BE2C (cell line): ENCODE measurements around the gene FBXW12.
A peak's percentile ranks its signal among the peaks of the same experiment; 100 is the strongest.

Experiments
- DNase-seq: peaks from one replicate; pipeline ENCODE4 v3.0.0-alpha.2; 2020
- H3K27me3 ChIP-seq: fragments of 250-450 bp; sonication (Bioruptor Pico); 2 replicates; pipeline ENCODE4 v1.5.1; 2020; ENCODE audit warnings: mild to moderate bottlenecking
- H3K36me3 ChIP-seq: fragments of 250-450 bp; sonication (Bioruptor Pico); 2 replicates; pipeline ENCODE4 v1.5.1; 2020; ENCODE audit warnings: mild to moderate bottlenecking
- H3K4me1 ChIP-seq: fragments of 250-450 bp; sonication (Bioruptor Pico); 2 replicates; pipeline ENCODE4 v1.5.1; 2020
- H3K4me3 ChIP-seq: 2 replicates; pipeline ENCODE4 v1.5.1; 2011; ENCODE audit warnings: low read depth, low read length
- H3K9me3 ChIP-seq: fragments of 250-450 bp; sonication (Bioruptor Pico); 2 replicates; pipeline ENCODE4 v1.5.1; 2020
- CTCF ChIP-seq: IDR thresholded peaks from 2 replicates; pipeline ENCODE4 v1.5.1; 2012; ENCODE audit warnings: mild to moderate bottlenecking, low read depth, low read length

FBXW12 gene

GRCh38 chr3:48418140-48418539, 46.1 kb downstream of the FBXW12 start:
- DNase-seq, result no peak
- no peak overlapping the region for H3K4me3 ChIP-seq
- no peak for TF ChIP-seq CTCF
- no peaks in the 10 kb centered on the region for H3K9me3 ChIP-seq
- H3K4me1 ChIP-seq, result no peaks in the 10 kb centered on the region
- H3K27me3 ChIP-seq, result no peaks in the 10 kb centered on the region
- no peaks in the 10 kb centered on the region for H3K36me3 ChIP-seq

GRCh38 chr3:48418651-48419050, 46.6 kb downstream of the FBXW12 start:
- Histone ChIP-seq H3K4me3 (no peak overlapping the region), H3K4me1 (no peaks in the 10 kb centered on the region), H3K27me3 (no peaks in the 10 kb centered on the region), H3K36me3 (no peaks in the 10 kb centered on the region), H3K9me3 (no peaks in the 10 kb centered on the region)
- no peak for DNase-seq
- TF ChIP-seq CTCF, result no peak

DNA sequence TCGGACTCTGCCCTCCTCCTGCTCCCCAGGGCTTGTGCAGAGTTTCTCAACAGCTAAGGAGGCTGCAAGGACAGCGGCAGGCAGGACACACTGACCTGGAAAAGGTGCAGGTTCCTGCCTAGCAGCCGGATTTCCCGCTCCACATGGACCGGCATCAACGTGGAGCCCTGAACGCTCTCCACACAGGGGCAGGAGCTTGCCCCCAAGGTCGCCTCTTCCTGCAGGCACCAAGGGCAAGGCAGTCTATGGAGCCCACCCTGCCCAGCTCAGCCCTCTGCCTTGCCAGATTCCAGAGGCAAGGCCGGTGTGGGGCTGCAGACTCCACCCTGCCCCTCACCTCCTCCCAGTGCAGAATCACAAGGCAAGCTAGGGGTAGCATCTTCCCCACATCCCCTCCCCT, 47.1 kb downstream of the FBXW12 start:
- H3K27me3 ChIP-seq, result no peaks in the 10 kb centered on the region
- no peak for DNase-seq
- TF ChIP-seq CTCF, result no peak
- H3K36me3 ChIP-seq, result no peaks in the 10 kb centered on the region
- H3K4me3 ChIP-seq, result no peak overlapping the region
- no peaks in the 10 kb centered on the region for H3K9me3 ChIP-seq
- H3K4me1 ChIP-seq, result no peaks in the 10 kb centered on the region

DNA sequence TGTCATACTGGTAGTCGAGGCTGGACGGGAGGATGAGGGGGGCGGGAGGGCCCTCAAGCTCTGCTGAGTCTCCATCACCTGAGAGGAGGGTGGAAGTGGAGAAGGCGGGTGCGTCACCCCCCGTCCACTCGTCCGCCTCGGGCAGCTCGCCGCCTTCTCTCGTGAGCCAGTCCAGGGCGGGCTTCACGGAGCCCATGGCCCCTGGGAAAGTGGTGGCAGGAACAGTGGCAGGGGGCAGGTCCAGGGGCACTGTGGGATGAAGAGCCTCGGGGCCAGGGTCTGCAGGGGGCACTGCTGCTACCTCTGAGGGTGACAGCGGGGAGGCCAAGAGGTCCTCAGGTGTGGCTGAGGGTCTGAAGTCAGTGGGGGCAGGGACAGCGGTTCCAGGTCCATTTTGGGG, 47.6 kb downstream of the FBXW12 start:
- TF ChIP-seq CTCF, result no peak
- no peaks in the 10 kb centered on the region for H3K27me3 ChIP-seq
- H3K4me1 ChIP-seq, result no peaks in the 10 kb centered on the region
- DNase-seq, result no peak
- H3K4me3 ChIP-seq, result no peak overlapping the region
- no peaks in the 10 kb centered on the region for H3K36me3 ChIP-seq
- H3K9me3 ChIP-seq, result no peaks in the 10 kb centered on the region

DNA sequence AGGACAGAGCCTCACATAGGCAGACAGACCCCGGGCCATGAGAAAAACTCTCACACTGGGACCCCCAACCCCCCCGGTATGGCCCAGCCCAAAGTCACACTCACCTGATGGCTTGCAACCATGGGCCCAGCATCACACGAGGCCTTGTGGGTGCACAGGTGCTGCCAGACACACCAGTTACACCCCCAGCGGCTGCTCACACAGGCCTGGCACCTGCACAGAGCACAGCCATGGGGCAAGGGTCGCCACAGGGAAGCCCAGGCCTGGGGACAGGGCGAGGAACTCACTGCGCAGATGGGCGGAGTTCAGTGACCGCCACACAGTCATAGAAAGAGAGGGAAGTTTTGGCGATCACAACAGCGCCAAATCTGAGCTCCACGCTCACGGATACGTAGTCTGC, 48.5 kb downstream of the FBXW12 start:
- no peak for DNase-seq
- Histone ChIP-seq H3K27me3 (no peaks in the 10 kb centered on the region), H3K36me3 (no peaks in the 10 kb centered on the region), H3K4me3 (no peak overlapping the region), H3K4me1 (no peaks in the 10 kb centered on the region), H3K9me3 (no peaks in the 10 kb centered on the region)
- TF ChIP-seq CTCF, result no peak

DNA sequence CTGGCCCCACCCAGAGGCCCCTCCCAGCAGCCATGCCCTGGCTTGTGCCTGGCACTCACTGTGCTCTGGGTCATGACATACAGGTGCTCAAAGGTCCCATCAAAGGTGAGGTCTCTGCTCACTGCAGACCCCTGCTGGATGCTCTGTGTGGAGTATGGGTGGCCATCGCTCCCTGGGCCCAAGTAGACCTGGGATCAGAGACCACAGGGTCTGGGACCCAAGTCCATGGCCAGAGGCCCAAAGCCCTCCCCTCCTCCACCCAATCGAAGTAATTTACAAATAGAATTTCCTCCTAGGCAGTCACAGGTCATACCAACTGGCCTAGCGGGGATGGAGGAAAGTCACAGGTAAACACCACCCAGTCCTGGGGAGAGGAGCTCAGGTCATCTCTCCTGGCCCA, 50.3 kb downstream of the FBXW12 start:
- Histone ChIP-seq H3K9me3 (no peaks in the 10 kb centered on the region), H3K36me3 (no peaks in the 10 kb centered on the region), H3K4me1 (no peaks in the 10 kb centered on the region), H3K27me3 (no peaks in the 10 kb centered on the region), H3K4me3 (no peak overlapping the region)
- DNase-seq, result no peak
- 0 out of 2 replicates have a peak, but pooled peaks have one; percentile 3 for TF ChIP-seq CTCF
